HEK293 (cell line): ENCODE data around the gene ZNF483.

ENCODE experiments used
- ATF2 ChIP-seq: fragments of 450-650 bp; formaldehyde crosslinking; IDR thresholded peaks from 2 replicates; pipeline ENCODE4 v1.5.1; 2016; ENCODE audit warnings: missing biosample characterization, missing genetic modification characterization, low read depth
- IKZF3 ChIP-seq: fragments of 450-650 bp; IDR thresholded peaks from 2 replicates; pipeline ENCODE4 v1.5.0; 2018; ENCODE audit warnings: missing biosample characterization, mild to moderate bottlenecking, missing genetic modification characterization, moderate library complexity
- MYNN ChIP-seq: fragments of 450-650 bp; formaldehyde crosslinking; IDR thresholded peaks from 2 replicates; pipeline ENCODE4 v1.5.1; 2016; ENCODE audit warnings: missing biosample characterization, missing genetic modification characterization, borderline replicate concordance
- PRDM10 ChIP-seq: fragments of 450-650 bp; formaldehyde crosslinking; IDR thresholded peaks from 2 replicates; pipeline ENCODE4 v1.5.1; 2016; ENCODE audit warnings: missing biosample characterization, missing genetic modification characterization
- PRDM2 ChIP-seq: fragments of 450-650 bp; formaldehyde crosslinking; IDR thresholded peaks from 2 replicates; pipeline ENCODE4 v1.5.1; 2016; ENCODE audit warnings: missing biosample characterization, missing genetic modification characterization, borderline replicate concordance
- SCRT1 ChIP-seq: fragments of 450-650 bp; formaldehyde crosslinking; IDR thresholded peaks from 2 replicates; pipeline ENCODE4 v1.5.1; 2016; ENCODE audit warnings: missing biosample characterization, missing genetic modification characterization, borderline replicate concordance
- YY2 ChIP-seq: fragments of 450-650 bp; formaldehyde crosslinking; IDR thresholded peaks from 2 replicates; pipeline ENCODE4 v1.5.1; 2016; ENCODE audit warnings: missing biosample characterization, missing genetic modification characterization
- ZNF121 ChIP-seq: fragments of 450-650 bp; formaldehyde crosslinking; IDR thresholded peaks from 2 replicates; pipeline ENCODE4 v1.5.1; 2016; ENCODE audit warnings: missing biosample characterization, missing genetic modification characterization
- ZNF211 ChIP-seq: fragments of 450-650 bp; formaldehyde crosslinking; IDR thresholded peaks from 2 replicates; pipeline ENCODE4 v1.5.1; 2016; ENCODE audit warnings: low read depth, missing biosample characterization, missing genetic modification characterization
- ZNF37A ChIP-seq: fragments of 450-650 bp; IDR thresholded peaks from 2 replicates; pipeline ENCODE4 v1.5.1; 2018; ENCODE audit warnings: missing biosample characterization, missing genetic modification characterization
- ZNF394 ChIP-seq: fragments of 450-650 bp; formaldehyde crosslinking; IDR thresholded peaks from 2 replicates; pipeline ENCODE4 v1.5.1; 2016; ENCODE audit warnings: missing biosample characterization, missing genetic modification characterization, mild to moderate bottlenecking, moderate library complexity, borderline replicate concordance
- ZNF513 ChIP-seq: fragments of 450-650 bp; IDR thresholded peaks from 2 replicates; pipeline ENCODE4 v1.5.1; 2018; ENCODE audit warnings: missing biosample characterization, missing genetic modification characterization
- ZNF623 ChIP-seq: fragments of 450-650 bp; formaldehyde crosslinking; IDR thresholded peaks from 2 replicates; pipeline ENCODE4 v1.5.1; 2016; ENCODE audit warnings: missing biosample characterization, missing genetic modification characterization
- ZNF624 ChIP-seq: fragments of 450-650 bp; formaldehyde crosslinking; IDR thresholded peaks from 2 replicates; pipeline ENCODE4 v1.5.1; 2017; ENCODE audit warnings: missing biosample characterization, missing genetic modification characterization
- ZNF677 ChIP-seq: fragments of 450-650 bp; IDR thresholded peaks from 2 replicates; pipeline ENCODE4 v1.5.0; 2018; ENCODE audit warnings: missing biosample characterization, mild to moderate bottlenecking, missing genetic modification characterization, moderate library complexity
- ZNF747 ChIP-seq: fragments of 450-650 bp; formaldehyde crosslinking; IDR thresholded peaks from 2 replicates; pipeline ENCODE4 v1.5.1; 2016; ENCODE audit warnings: missing biosample characterization, missing genetic modification characterization

The ZNF483 gene

GRCh38 chr9:111481885-111482636 is 42.9 kb upstream of the ZNF483 start (continued):
- TF ChIP-seq IKZF3 (tag by site-specific recombination) (peak; percentile 60), ZNF513 (tag by site-specific recombination) (peak; percentile 4; the same call in 1 of the 2 replicates), PRDM2 (no peak), ZNF624 (tag by site-specific recombination) (no peak), ZNF121 (tag by site-specific recombination) (no peak), ATF2 (tag by site-specific recombination) (no peak), YY2 (tag by site-specific recombination) (no peak), ZNF394 (no peak), SCRT1 (tag by site-specific recombination) (no peak), ZNF623 (tag by site-specific recombination) (no peak), ZNF747 (tag by site-specific recombination) (no peak), ZNF37A (tag by site-specific recombination) (no peak), ZNF677 (tag by site-specific recombination) (no peak), MYNN (no peak), ZNF211 (tag by site-specific recombination) (no peak), PRDM10 (tag by site-specific recombination) (peak; percentile 22; the same call in 1 of the 2 replicates)
